Stomach smooth muscle (tissue), 2 donors: ENCODE measurements around the gene WDR31.

Experiments
- H3K27ac ChIP-seq: one replicate; pipeline ENCODE4 v1.7.0; 2013; ENCODE audit warnings: mild to moderate bottlenecking, low read length, inconsistent platforms
- H3K27me3 ChIP-seq, 2 donors: one replicate each; pipeline ENCODE4 v1.7.0; 2013; ENCODE audit warnings: low read length in 2 of 2; ENCODE audit not compliant: insufficient read depth in 2 of 2, control insufficient read depth in 1 of 2
- H3K36me3 ChIP-seq, 2 donors: one replicate each; pipeline ENCODE4 v1.7.0; 2013; ENCODE audit warnings: low read length in 2 of 2; ENCODE audit not compliant: control insufficient read depth in 2 of 2, insufficient read depth in 2 of 2
- H3K4me1 ChIP-seq: one replicate; pipeline ENCODE4 v1.7.0; 2013; ENCODE audit warnings: low read length; ENCODE audit not compliant: control insufficient read depth, insufficient read depth
- H3K4me3 ChIP-seq, 2 donors: one replicate each; pipeline ENCODE4 v1.7.0; 2013; ENCODE audit warnings: low read length in 2 of 2
- H3K9ac ChIP-seq, 2 donors: one replicate each; pipeline ENCODE4 v1.7.0; 2013; ENCODE audit warnings: low read length in 2 of 2, mild to moderate bottlenecking in 1 of 2
- H3K9me3 ChIP-seq, 2 donors: one replicate each; pipeline ENCODE4 v1.7.0; 2013; ENCODE audit warnings: low read length in 2 of 2; ENCODE audit not compliant: control insufficient read depth in 2 of 2
- donor health status: healthy.
- donor health status: Pancreatic carcinoma.

WDR31 gene

GRCh38 chr9:113350107-113350661 is 10.1 kb upstream of the WDR31 start:
- H3K27me3 ChIP-seq = peaks cover 0 to 14% of the 10 kb centered on the region in 2 donors
- peak overlapping the region; percentile 68 to 72 for H3K4me3 ChIP-seq
- no peak overlapping the region for H3K27ac ChIP-seq

DNA sequence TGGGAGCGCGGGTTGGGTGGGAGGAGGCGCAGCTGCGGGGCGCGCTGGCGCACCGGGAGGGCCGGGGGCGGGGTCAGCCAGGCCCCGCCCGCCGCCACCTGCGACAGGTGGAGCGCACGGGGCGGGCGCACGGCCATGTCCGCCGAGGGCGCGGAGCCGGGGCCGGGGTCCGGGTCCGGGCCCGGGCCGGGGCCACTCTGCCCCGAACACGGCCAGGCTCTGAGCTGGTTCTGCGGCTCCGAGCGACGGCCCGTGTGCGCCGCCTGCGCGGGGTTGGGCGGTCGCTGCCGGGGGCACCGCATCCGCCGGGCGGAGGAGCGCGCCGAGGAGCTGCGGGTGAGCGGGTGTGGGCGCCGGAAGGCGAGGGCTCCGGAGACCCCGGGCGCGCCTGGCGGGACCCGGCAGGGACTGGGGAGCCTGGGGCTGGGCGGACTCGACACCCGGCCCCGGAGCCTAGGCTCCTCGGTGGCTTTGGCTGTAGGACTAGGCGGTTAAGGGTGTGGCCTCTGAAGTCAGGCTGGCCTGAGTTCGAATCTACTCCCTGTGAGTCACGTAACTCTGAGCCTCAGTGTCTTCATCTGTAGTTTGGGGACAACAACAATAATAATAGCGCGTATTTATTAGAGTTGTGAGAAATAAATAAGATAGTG is 9.5 kb upstream of the WDR31 start, which contains the start of gene BSPRY:
Gene BSPRY, plus strand, starts transcription at position 97 of the 650 bp plus-strand sequence. Its CDS starts 39 bp downstream, at position 136.
- H3K4me3 ChIP-seq = peak within 1 kb of the TSS; percentile 68 to 72
- peaks cover 0 to 14% of the 10 kb centered on the region in 2 donors for H3K27me3 ChIP-seq
- H3K9ac ChIP-seq = peak within 1 kb of the TSS; percentile 18 to 71
- H3K4me1 ChIP-seq = peaks cover 11% of the 10 kb centered on the region
- H3K9me3 ChIP-seq = no peaks in the 10 kb centered on the region
- no peak within 1 kb of the TSS for H3K27ac ChIP-seq
- H3K36me3 ChIP-seq = no peaks in the 10 kb centered on the region

More at GRCh38 chr9:113350107-113350661, 10.1 kb upstream of the WDR31 start:
- Histone ChIP-seq H3K36me3 (no peaks in the 10 kb centered on the region), H3K4me1 (peaks cover 11% of the 10 kb centered on the region), H3K9me3 (no peaks in the 10 kb centered on the region), H3K9ac (peak overlapping the region in 1 of 2 donors; percentile 71)

DNA sequence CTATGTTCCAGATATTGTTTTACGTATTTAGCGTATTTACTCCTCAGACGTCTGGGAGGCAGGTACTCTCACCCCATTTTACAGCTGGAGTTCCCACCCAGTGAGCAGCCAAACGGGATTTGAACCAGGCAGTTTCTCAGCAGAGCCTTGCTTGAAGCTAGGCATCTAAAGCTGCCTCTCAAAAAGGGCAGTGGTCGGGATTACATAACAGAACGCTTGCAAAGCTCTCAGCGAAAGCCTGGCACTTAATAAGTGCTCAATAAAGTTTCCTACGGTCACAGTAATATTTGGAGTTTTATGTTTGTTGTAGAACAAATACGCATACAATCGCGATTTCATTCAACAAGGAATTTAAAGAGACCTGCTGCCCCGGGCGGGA is 9.0 kb upstream of the WDR31 start:
- Histone ChIP-seq H3K36me3 (no peaks in the 10 kb centered on the region), H3K9ac (peak overlapping the region in 1 of 2 donors; percentile 18), H3K27me3 (peaks cover 0 to 14% of the 10 kb centered on the region in 2 donors), H3K27ac (no peak overlapping the region), H3K4me3 (peak overlapping the region in 1 of 2 donors; percentile 72), H3K9me3 (no peaks in the 10 kb centered on the region), H3K4me1 (peaks cover 13% of the 10 kb centered on the region)

DNA sequence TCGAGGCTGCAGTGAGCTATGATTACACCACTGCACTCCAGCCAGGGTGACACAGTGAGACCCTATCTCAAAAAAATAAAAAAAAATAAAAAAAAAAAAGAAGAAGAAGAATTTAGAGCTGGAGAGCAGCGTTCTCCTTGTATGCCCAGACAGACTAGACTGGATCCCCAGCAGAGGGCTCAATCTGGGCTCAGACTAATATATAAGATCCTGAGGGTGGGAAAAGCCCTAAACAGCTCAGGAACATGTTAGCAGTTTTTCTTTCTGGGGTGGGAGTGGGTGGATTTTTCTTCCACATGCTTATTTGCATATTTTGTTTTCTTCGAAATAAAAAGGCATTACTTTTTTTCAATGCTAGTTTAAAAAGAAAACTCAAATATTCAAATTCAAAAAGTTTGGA is 8.4 kb upstream of the WDR31 start:
- Histone ChIP-seq H3K27ac (no peak overlapping the region), H3K4me3 (no peak overlapping the region), H3K4me1 (peaks cover 19% of the 10 kb centered on the region), H3K36me3 (no peaks in the 10 kb centered on the region), H3K9me3 (no peaks in the 10 kb centered on the region), H3K27me3 (peaks cover 0 to 14% of the 10 kb centered on the region in 2 donors), H3K9ac (no peak overlapping the region)

- Histone ChIP-seq H3K4me1 (peaks cover 24% of the 10 kb centered on the region), H3K27me3 (peaks cover 0 to 10% of the 10 kb centered on the region in 2 donors), H3K9ac (no peak overlapping the region), H3K9me3 (no peaks in the 10 kb centered on the region), H3K36me3 (no peaks in the 10 kb centered on the region), H3K4me3 (no peak overlapping the region), H3K27ac (peak overlapping the region; percentile 91)
Measured at GRCh38 chr9:113345671-113346070, 5.6 kb upstream of the WDR31 start.

GRCh38 chr9:113345190-113345589 is 5.1 kb upstream of the WDR31 start:
- H3K27me3 ChIP-seq = peaks cover 0 to 5% of the 10 kb centered on the region in 2 donors
- H3K36me3 ChIP-seq = no peaks in the 10 kb centered on the region
- no peak overlapping the region for H3K4me3 ChIP-seq
- peaks cover 20% of the 10 kb centered on the region for H3K4me1 ChIP-seq
- peak overlapping the region; percentile 91 for H3K27ac ChIP-seq
- no peak overlapping the region for H3K9ac ChIP-seq
- H3K9me3 ChIP-seq = no peaks in the 10 kb centered on the region

GRCh38 chr9:113343732-113344231 is 3.7 kb upstream of the WDR31 start:
- Histone ChIP-seq H3K9ac (peak overlapping the region; percentile 7 to 68), H3K4me3 (peak overlapping the region in 1 of 2 donors; percentile 22), H3K36me3 (no peaks in the 10 kb centered on the region), H3K4me1 (peaks cover 24% of the 10 kb centered on the region), H3K9me3 (no peaks in the 10 kb centered on the region), H3K27ac (peak overlapping the region; percentile 91), H3K27me3 (no peaks in the 10 kb centered on the region)

- no peaks in the 10 kb centered on the region for H3K9me3 ChIP-seq
- H3K27ac ChIP-seq = no peak overlapping the region
Measured at GRCh38 chr9:113341712-113342410, 1.8 kb upstream of the WDR31 start.

DNA sequence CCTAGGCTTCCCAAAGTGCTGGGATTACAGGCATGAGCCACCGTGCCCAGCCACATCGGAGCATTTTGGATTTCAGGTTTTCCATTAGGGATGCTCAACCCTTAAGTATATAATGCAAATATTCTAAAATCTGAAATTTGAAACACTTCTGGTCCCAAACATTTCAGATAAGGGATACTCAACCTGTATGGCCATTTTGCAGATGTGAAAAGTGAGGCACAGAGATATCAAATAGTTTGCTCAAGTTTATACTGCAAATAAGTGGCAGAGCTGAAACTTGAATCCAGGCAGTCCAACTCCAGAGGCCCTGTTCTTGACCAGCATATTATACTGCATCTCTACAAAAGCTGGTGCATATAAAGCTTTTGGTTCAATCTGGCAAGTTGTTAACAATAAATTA is 2.4 kb downstream of the WDR31 start:
- no peaks in the 10 kb centered on the region for H3K36me3 ChIP-seq
- no peaks in the 10 kb centered on the region for H3K9me3 ChIP-seq
- no peak overlapping the region for H3K9ac ChIP-seq
- H3K4me3 ChIP-seq = no peak overlapping the region
- H3K27me3 ChIP-seq = no peaks in the 10 kb centered on the region
- H3K4me1 ChIP-seq = peaks cover 12% of the 10 kb centered on the region
- no peak overlapping the region for H3K27ac ChIP-seq

More at GRCh38 chr9:113341712-113342410, 1.8 kb upstream of the WDR31 start:
- no peaks in the 10 kb centered on the region for H3K36me3 ChIP-seq
- no peaks in the 10 kb centered on the region for H3K27me3 ChIP-seq
- H3K9ac ChIP-seq = no peak overlapping the region
- peaks cover 24% of the 10 kb centered on the region for H3K4me1 ChIP-seq
- H3K4me3 ChIP-seq = no peak overlapping the region

DNA sequence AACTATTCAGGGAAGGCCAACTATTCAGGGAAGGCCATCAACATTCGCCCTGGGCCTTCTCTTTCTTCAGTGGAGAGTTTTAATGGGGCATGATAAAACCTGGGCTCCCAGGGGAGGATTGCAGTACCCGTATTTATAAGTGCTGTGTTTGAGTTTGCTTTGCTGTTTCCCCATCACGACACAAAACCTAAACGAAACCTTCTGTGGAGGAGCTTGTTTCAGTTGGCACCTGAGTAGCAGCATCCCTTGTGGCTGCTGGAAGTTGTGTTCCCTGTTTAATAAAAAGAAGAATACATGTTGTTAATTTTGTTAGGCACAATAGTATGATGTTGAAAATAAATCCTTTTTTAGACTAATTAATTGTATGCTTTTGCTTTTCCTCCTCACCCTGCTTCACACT is 8.3 kb downstream of the WDR31 start:
- H3K36me3 ChIP-seq = peaks cover 2 to 4% of the 10 kb centered on the region in 2 donors
- H3K9me3 ChIP-seq = no peaks in the 10 kb centered on the region
- no peaks in the 10 kb centered on the region for H3K27me3 ChIP-seq
- no peak overlapping the region for H3K4me3 ChIP-seq
- H3K4me1 ChIP-seq = no peaks in the 10 kb centered on the region
- no peak overlapping the region for H3K27ac ChIP-seq
- H3K9ac ChIP-seq = no peak overlapping the region
